Islet of Langerhans (tissue), 1 donor: ENCODE results near the gene DYNLRB2.
A peak's percentile ranks its signal among the peaks of the same experiment; 100 is the strongest.

Experiments
- FAIRE-seq: peaks from one replicate; lab custom pipeline; 2011; peaks lifted over from hg19 to GRCh38; lab: Jason Lieb, UNC

The DYNLRB2 gene

DNA sequence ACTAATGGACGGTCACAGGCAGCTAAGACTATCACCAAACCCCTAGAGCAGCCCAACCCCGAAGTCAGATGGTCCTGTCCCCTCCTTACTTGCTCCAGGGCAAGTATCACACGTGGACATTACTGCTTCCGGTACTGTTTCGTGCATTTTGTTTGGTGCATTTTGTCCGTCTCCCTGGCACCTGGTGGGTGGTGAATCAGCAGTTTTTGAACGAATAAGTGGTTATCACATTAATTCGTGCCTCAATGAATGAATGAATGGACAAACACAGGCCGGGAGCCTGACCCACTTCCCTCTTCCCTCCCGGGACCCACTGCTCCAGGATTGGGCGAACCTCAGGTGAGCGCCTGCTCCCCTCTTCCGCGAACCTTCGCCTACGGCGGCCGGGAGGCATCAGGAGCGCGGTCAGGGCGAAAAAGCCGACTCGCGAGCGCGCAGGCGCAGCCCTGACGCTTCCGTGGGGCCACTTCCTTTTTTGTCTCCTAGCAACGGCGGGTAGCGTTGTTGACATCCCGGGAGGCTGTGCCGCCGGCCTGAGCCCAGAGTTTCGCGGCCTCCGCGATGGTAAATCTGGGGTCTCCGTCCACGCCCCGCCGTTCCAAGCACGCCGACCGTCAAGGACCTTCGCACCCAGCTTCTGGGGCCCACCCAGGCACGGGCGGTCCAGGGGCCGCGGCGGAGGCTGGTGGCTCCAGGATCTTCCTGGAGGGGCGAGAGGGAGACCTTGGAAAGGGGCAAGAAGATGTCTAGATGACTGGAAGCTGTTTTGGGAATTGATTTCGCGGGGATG, at the start of gene DYNLRB2:
Gene DYNLRB2, plus strand, starts transcription at position 478 of the 790 bp plus-strand sequence. Its CDS starts 84 bp downstream, at position 562.
- peak; percentile 95 for FAIRE-seq

DNA sequence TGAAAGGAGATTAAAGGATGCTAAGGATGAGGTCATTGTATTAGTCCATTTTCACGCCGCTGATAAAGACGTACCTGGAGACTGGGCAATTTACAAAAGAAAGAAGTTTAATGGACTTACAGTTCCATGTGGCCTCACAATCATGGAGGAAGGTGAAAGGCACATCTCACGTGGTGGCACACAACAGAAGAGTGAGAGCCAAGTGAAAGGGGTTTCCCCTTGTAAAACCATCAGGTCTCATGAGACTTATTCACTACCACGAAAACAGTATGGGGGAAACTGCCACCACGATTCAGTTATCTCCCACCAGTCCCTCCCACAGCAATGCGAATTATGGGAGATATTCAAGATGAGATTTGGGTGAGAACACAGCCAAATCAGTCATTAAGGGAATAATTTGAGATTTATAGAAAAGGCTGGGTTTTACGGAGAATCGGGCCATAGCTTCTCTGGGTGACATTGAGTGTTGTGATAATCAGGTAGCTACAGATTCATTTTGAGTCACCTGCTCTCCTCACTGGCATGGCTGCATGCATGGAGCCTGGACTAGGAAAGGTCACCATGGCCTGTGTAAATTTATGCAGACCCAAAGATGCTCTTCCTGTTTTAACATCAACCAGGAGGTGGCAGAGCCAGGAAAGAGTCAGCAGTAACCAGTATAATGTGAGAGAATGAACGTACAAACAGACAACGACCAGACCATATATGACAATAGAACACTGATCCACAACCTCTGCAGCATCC, 40.5 kb upstream of the DYNLRB2 start:
- no peak for FAIRE-seq

DNA sequence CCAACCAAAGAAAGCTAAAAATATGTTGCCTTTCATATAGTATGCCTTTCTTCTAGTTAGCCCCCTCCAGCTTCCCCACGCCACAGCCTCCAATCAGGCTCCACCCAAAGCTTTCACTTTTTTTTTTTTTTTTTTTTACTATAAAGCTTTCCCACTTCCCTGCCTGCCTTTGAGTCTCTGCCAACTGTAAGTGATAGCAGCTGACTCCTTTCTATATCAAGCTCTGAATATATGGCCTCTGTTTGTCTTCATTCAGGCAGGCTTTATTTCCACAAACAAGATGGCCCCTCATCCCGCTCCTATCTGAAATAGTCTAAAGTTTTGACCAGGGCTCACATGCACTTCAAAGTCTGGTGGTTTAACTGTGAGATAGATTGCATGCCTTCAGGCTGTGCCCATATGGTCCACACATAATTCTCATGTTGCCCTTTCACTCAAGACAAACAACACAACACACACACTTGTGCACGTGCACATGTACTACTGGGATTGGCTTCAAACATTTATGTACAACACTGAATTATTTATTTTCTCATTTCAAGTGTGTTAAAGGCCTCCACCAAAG, 39.8 kb upstream of the DYNLRB2 start:
- FAIRE-seq: no peak

DNA sequence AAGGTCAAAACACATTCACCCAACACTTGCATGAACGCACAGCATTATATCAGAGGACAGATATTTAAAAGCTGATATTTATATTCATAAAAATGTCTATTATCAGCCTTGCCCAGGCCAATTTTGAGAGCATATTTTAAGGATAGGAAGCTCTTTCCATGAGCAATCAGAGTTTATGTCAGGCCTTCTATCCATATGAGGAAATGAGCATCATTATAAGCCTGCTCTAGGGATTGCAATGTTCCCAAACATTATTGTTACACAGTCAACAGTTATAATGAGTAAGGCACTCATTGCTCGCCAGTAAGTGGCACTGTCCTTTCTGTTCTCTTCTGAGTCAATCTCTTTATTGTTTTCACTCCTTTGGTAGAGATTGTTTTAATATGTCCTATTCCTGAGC, 37.7 kb upstream of the DYNLRB2 start:
- no peak for FAIRE-seq

DNA sequence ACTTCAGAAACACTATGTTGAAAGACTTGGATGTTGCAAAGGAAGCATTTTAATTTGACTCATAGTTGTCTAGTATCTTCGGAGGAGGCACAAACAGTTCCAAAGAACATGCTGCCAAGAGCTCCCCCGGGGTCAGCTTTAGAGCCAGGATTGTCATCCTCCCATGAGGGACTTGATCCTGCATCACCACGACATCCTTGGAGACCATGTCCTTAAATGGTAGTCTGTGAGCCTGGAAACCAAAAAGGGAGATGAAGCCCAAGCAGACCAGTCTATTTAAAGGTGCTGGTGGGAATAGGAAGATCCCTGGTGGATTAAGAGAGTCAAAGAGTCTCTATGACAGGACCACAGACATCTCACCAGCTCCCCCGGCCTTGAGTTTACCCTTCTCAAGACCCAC, 33.3 kb upstream of the DYNLRB2 start:
- FAIRE-seq: no peak

DNA sequence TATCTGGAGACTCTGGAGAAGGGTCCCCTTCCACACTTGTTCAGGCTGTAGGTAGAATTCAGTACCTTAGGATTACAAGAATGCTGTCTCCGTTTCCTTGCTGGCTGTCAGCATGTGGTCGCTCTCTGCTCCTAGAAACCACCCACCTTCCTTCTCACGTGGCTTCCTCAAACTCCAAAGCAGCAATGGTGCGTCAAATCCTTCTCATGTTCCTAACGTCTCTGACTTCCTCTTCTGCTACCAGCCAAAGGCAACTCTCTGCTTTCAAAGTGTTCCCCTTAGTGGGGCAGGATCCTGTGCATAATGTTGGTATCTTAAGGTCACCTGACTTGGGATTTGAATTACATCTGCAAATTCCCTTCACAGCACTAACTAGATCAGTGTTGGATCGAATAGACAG, 30.9 kb upstream of the DYNLRB2 start:
- no peak for FAIRE-seq

DNA sequence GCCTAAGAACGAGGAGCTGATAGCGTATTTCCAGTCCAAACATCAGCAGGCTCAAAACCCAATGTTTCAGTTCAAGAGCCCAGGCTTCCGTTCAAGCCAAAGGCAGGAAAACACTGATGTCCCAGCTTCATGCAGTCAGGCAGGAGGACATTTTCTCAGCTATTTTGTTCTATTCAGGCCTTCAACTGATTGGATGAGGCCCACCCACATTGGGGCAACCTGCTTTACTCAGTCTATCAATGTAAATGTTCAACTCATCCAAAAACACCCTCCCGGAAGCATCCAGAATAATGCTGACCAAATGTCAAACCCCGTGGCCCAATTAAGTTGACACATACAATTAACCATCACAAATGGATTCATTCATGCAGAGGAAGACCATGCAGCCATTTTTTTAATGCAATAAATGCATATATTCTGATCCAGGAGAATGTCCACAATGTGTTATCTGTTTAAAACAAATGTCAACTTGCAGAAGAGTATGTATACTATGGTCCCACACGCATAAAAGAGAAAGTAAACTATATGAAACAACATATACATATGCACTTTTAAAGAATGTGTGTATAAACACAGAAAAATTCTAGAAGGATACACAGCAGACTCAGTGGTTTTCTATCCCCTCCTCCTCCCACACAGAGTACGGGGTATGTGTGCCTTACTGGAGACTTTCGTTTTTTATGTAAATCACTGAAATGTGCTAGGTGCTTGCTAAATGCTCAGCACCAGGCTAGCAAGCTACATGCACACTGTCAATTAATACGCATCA, 28.8 kb upstream of the DYNLRB2 start:
- no peak for FAIRE-seq

DNA sequence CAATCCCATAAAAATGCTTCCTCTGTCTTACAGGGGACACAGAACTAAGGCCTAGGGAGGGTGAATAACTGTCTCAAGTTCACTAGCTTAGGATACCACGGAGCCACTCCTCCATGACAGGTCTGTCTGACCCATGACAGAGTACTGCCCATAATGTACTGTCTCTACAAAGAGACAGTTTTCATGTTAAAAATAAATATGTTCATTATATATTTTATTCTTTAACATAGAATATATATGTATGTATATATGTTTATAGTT, 28.3 kb upstream of the DYNLRB2 start:
- FAIRE-seq: no peak

DNA sequence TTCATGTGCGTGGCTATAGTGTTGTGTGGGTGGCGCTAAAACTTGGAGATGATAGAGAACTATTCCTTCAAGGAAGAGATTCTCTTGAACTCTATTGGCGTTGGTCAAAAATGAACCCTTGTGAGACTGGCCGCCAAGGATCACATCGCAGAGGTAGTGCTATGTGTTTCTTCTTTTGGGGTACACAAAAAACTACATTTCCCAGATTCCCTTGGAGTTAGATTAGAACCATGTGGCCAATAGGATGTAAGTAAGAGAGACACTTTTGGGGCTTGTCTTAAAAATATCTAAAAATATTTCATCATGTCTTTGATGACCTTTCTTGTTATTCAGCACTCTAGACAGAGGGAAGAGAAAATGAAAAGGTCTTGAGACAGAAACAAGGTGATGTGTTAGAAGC, 25.4 kb upstream of the DYNLRB2 start:
- FAIRE-seq: no peak

DNA sequence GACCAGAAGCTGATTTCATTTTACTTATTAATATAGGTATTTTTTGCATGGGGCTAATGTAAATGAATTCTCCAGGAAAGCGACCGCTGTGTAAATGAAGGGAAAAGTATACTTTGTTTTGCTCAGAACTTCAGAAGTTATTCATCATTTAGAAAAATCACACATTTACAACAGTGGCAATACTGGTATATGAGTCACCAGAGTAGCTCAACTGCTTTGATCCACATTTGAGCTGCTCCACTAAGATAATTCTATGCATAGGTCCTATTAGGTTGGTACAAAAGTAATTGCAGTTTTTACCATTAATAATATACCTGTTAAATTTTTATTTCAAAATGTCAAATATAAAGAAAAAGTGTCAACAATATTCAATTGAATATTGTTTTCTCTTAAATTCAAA, 22.9 kb upstream of the DYNLRB2 start:
- no peak for FAIRE-seq

DNA sequence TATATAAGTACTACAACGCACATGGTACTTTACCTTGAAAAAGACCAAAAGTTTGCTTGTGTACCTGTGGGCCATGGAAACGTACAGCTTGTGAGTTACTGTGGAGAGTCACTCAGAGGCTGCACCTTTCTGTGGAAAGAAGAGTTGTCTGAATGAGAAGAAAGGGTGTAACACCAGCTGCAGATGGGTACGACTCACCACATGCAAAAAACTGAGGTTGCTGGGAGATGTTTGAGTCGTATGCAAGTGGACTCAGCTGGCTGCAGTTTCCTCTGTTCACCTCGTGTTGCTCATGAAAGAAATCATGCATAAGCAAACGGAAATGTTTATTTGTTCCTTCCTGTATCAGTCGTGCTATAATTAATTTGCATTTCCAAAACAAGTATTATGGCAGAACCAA, 22.4 kb upstream of the DYNLRB2 start:
- peak; percentile 80 for FAIRE-seq

DNA sequence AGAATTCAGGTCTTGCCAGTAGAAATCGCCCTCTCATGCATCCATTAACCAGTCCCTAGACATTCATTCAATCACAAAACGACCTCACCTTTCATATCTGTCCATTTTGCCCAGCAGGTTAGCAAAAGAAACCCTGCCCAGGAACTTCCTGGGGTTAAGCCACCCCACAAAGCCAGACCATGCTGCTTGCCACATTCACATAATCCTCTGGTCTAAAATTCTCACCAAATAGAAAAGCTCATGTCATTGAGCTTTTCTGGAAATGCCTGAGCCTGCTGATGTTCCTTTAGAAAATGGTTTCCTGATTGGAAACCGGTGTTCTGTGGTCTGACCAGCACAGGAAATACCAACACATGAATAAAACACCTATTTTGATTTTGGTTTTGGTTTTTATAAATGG, 21.6 kb upstream of the DYNLRB2 start:
- FAIRE-seq: no peak

DNA sequence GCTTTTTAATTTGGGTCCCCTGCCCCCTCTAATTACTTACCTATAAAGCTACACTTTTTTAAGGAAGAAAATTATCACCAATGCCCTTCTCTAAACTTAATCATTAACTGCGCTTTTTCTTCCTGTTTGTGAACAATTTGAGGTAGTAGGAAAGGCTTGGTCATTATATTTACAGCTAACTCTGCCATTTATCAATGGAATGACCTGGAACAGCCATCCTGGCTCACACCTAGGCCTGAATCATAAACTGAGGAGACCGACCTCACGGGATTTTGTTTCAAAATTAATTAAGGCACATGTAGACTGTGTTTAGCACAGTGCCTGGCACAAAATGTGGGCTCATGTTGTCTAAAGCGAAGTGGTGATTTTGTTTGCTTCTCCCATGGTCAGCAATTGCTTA, 15.4 kb upstream of the DYNLRB2 start:
- no peak for FAIRE-seq

DNA sequence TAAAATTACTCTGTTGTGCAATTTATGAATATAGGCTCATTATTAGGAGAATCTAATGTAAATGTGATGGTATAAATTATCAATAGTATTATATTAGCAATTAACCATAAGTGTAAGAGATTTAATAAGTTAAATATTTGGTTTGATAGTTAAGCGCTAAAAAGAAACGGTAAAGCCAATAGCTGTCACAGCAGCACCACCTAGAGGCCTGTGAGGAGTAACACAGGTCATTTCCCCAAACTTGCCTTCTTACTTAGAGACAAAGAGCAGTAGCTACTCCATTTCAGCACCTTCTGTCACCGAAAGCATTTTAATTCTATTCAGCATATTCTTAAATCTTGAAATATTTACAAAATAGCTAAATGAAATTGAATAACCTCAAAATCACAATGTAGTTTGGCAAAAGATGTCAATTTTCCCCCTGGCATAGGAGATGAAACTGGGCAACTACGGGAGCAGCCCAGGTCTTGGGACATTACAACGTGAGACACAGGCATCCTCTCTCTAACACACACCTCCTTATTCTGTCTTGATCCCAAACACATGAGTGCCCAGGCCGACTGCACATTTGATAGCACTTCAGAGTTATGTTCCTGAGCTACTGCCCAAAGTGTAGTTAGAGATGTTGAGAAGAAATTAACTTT, 14.3 kb upstream of the DYNLRB2 start:
- FAIRE-seq: peak; percentile 65

DNA sequence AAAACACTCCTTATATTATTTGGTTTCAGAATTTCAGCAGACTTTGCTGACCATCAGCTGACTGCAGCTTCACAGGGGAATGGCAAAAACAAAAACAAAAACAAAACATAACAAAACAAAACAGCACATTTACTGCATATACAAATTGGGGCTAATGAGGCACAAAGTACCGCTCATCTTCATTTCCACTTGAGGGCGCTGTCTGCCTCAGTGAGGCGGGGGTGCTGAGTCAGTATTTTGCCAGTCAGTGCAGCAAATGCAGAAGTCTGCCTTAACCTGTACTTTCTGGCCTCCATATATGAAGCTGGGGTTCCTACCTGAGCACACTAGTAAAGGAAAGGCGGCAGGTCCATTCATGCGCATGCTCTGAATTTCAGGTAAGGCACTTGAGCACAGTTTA, 13.5 kb upstream of the DYNLRB2 start:
- FAIRE-seq: no peak

DNA sequence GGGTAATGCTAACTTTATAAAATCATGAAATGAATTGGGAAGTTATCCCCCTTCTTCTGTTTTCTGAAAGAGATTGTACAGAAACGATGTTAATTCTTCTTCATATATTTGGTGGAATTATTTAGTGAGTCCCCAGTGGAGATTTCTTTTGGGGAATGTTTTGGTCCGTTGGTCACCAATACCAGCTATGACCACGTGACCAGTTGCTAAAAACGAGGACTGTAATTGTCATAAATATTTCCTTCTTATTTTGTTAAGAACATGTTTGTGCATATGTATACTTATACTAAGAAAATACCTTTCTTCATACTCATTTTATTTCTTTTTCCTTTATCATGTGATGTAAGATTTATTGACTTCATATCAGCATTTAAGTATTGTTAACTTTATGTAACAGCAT, 10.3 kb upstream of the DYNLRB2 start:
- no peak for FAIRE-seq

DNA sequence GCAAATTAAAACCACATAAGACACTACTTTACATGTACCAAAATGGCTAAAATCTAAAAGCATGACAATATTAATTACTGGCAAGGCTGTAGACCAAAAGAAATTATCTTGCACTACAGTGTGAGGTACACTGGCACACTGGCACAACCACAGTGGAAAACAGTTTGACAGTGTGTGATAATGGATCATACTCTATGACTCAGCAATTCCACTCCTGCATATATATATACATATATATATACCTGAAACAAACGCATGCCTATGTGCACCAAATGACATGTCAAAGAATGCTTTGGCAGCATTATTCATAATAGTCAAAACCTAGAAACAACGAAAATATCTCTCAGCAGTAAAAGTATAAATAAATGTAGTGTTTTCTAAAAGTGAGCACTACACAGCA, 4.6 kb upstream of the DYNLRB2 start:
- FAIRE-seq: no peak

DNA sequence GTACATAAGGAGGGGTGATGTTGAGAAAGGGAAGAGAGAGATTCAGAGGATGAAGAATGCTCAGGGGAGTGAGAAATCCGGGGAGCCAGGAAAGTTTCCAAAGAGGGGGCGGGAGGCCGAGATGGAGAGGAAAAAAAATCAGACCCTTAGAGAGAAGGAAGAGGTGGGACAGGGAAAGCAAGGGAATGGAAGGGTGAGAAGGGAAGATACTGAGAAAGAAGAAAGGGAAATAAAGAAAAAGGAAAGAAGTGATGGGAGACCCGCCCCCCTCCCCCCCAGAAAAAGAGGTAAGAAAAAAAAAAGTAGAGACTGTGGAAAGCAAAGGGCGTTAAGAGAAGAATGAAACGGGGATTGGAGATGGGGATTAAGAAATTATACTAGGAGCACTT, 507 bp downstream of the DYNLRB2 start:
- FAIRE-seq: no peak

DNA sequence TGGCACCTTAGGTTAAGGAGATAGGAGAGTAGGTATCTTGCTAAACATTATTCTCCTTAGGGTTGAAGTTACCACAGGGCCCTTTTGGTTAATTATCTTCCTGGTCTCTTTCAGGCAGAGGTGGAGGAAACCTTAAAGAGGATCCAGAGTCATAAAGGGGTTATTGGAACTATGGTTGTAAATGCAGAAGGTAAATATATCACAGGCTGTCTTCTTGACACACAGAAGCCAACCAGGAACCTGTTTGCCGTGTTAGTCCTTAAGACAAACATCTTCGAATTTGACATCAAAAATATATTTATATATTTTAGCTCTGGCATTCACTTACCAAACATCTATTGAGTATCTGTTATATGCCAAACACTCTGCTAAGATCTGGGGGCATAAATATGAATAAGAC, 2.4 kb downstream of the DYNLRB2 start:
- no peak for FAIRE-seq

DNA sequence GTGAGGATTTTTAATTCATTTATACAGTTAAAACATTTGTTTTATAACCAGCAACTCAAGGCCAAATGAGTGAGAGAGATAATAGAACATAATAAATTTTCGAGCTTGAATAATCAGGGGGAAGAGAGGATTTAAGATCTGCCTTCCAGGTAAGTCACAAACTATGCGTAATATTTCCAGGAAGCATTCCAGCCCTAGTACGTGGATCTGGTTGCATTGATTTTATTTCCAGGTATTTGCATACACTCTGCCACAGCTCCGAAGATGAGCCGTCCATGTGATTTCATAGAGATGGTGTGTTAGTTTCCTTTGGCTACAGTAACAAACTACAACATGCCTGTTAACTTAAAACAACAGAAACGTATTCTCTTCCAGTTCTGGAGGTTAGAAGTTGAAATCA, 3.5 kb downstream of the DYNLRB2 start:
- no peak for FAIRE-seq

DNA sequence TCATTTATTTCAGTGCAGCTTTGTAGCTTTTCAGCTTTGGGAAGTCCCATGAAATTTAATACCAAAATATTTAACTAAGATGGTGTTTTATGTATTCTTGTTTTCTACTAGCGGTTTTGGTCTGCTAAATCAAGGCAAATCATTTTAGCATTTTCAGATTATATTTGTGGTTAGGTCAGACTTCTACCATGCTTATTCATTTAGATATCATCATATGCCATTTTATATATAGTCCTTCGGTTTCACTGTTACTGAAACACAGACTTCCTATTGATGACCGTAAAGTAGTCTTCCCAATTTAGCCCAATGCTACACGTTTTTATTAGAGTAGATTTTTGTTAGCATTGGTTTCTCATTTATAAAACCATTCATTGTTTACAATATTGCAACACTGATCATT, 5.5 kb downstream of the DYNLRB2 start:
- no peak for FAIRE-seq

DNA sequence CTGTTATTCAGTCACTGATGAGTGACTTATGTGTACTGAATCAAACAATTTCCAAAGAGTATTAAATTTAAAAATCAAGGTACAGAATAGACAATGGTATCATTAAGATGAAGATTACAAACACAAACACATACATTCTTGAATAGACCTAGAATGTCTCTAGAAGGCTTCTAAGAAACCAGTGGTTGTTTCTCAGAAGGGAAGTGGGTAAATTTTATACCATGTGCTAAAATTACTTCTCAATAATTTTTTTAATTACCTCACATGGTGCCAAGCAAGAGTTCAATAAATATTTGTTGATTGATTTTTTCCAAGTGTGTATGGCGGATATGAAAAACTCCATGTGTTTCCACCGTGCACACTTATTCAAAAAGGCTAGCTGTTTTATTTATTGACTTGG, 6.4 kb downstream of the DYNLRB2 start:
- FAIRE-seq: no peak

DNA sequence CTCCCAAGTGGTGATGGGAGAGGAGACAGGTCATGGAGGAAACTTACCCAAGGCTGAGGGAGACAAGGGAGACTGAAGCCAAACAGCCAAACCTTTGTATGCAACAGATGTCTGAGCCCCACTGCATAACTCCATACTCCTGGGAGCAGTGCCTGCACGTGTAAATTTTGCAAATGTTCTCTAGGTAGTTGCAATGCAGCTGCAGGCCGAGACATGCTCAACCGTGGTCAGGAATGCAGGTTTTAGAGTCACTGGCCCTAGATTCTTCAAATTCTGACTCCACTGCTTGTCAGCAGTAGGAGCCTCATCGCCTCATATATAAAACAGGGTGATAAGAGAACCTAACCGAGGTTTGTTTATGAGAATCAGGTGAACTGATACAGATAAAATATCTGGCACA, 11.5 kb downstream of the DYNLRB2 start:
- FAIRE-seq: no peak
